Femur (tissue), 1 donor: ENCODE results near the gene ACAN.

Source experiments
- DNase-seq: peaks from one replicate; pipeline ENCODE4 v3.0.0-alpha.2; 2017

The ACAN gene

GRCh38 chr15:88844749-88845386 lies 41.6 kb downstream of the ACAN start:
- no peak for DNase-seq

GRCh38 chr15:88845616-88846015 lies 42.4 kb downstream of the ACAN start:
- DNase-seq, result no peak

- no peak for DNase-seq
Observed at GRCh38 chr15:88847144-88847543, 43.9 kb downstream of the ACAN start.

- no peak for DNase-seq
Observed at GRCh38 chr15:88848203-88848602, 45.0 kb downstream of the ACAN start.

GRCh38 chr15:88849376-88850072 lies 46.3 kb downstream of the ACAN start:
- DNase-seq, result no peak

GRCh38 chr15:88852476-88852875 lies 49.2 kb downstream of the ACAN start:
- DNase-seq, result no peak

GRCh38 chr15:88858934-88859333 lies 55.7 kb downstream of the ACAN start:
- DNase-seq, result no peak

GRCh38 chr15:88859550-88859949 lies 56.3 kb downstream of the ACAN start:
- DNase-seq, result no peak

GRCh38 chr15:88860212-88860611 lies 57.0 kb downstream of the ACAN start:
- no peak for DNase-seq

- DNase-seq, result no peak
Observed at GRCh38 chr15:88863412-88863811, 60.2 kb downstream of the ACAN start.

GRCh38 chr15:88864861-88865497 lies 61.7 kb downstream of the ACAN start:
- DNase-seq, result no peak

GRCh38 chr15:88865498-88866099 lies 62.4 kb downstream of the ACAN start:
- DNase-seq, result no peak

GRCh38 chr15:88866295-88866881 lies 63.2 kb downstream of the ACAN start:
- DNase-seq, result no peak

GRCh38 chr15:88871313-88871712 lies 68.1 kb downstream of the ACAN start:
- DNase-seq, result no peak

- no peak for DNase-seq
Observed at GRCh38 chr15:88872106-88872505, 68.9 kb downstream of the ACAN start.

- no peak for DNase-seq
Observed at GRCh38 chr15:88872706-88873105, 69.5 kb downstream of the ACAN start.

- DNase-seq, result no peak
Observed at GRCh38 chr15:88873786-88874185, 70.5 kb downstream of the ACAN start.

GRCh38 chr15:88874275-88874674 lies 71.0 kb downstream of the ACAN start:
- no peak for DNase-seq

GRCh38 chr15:88874684-88875083 lies 71.4 kb downstream of the ACAN start:
- no peak for DNase-seq

- DNase-seq, result no peak
Observed at GRCh38 chr15:88876573-88876972, 73.3 kb downstream of the ACAN start.

GRCh38 chr15:88877415-88877814 lies 74.2 kb downstream of the ACAN start:
- DNase-seq, result no peak

GRCh38 chr15:88877906-88878305 lies 74.7 kb downstream of the ACAN start:
- no peak for DNase-seq

- peak; percentile 65 for DNase-seq
Observed at GRCh38 chr15:88878720-88879184, 75.5 kb downstream of the ACAN start.
